Measurements from ENCODE around the gene CCDC134.

GRCh38 chr22:41766476-41766875 is 34.0 kb upstream of the CCDC134 start:
- TF ChIP-seq POLR2A (IDR thresholded peaks at IDR 0.05) (no peak), CTCF (IDR thresholded peaks at IDR 0.05) (no peak), EP300 (IDR thresholded peaks at IDR 0.05) (no peak)

Measured in tibial nerve (tissue), 4 donors.